Activated CD4-positive, CD25-positive, alpha-beta regulatory T cell (primary cell): ENCODE data around the gene PFKL.
"Not testable (repeated sequence)": the region's sequence is repeated elsewhere in the genome, so short reads cannot be mapped to it uniquely, and the experiment has no call there.

Experiments used
- DNase-seq, 4 experiments: peaks; one replicate each; lab custom pipeline; 2025; lab: John Stamatoyannopoulos, UW

The PFKL gene

DNA sequence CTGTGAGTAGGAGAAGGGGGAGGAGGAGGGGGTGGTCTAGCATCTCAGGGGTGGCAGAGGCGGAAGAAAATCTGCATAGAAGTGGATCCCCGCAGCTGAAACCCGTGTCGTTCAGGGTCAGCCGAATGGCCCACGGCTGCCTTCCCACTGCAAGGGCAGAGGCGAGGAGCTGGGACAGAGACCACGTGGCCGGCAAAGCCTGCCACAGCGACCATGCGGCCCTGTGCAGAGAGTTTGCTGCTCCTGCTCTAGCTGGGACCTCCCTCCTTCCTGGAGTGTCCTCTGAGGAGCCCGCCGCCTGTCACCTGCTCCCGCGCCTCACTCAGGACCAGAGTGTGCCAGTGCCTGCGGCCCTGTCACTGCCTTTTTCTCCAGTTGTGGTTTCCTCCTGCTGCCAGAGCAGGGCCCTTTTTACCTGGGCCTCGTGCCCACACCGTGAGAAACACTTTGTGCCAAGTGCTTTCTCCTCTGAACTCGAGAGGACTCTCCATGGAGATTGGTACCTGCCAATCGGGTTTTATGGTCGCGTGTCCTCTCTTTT, 48.1 kb downstream of the PFKL start:
- no peak for DNase-seq

DNA sequence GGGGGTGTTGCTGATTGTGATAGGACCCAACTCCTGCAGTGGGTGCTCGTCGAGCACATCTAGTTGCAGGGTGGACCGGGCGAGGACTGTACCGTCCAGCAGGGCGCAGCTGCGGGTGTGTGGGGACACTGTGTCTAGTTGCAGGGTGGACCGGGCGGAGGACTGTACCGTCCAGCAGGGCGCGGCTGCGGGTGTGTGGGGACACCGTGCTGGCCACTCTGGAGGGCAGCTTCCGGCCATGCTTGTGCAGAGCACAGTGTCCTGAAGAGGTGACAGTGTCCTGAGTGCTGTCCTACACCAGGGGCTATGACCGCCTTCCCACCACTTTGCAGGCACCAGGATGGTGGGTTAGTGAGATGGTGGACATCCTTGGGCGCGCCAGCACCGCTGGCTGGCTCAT, 49.0 kb downstream of the PFKL start:
- DNase-seq: no peak

DNA sequence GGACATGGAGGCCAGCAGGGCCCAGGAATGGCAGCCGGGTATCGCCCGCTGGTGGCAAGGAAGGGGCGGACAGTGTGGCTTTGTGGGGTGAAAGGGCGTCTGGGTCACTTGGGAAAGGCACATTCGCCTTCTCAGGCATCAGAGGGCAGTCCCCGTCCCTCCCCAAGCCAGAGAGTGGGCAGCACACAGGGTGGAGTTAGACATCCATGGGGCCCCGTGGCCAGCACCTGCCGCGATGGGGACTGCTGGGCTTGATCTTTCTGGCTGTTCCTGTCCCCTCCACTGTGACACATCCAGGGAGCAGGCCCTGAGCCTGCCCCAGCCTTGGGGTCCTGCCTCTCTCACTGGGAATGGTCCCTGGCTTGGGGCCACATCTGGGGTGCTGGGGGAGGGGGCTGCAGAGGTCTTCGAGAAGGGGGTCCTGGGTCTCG, 49.6 kb downstream of the PFKL start:
- DNase-seq: no peak

DNA sequence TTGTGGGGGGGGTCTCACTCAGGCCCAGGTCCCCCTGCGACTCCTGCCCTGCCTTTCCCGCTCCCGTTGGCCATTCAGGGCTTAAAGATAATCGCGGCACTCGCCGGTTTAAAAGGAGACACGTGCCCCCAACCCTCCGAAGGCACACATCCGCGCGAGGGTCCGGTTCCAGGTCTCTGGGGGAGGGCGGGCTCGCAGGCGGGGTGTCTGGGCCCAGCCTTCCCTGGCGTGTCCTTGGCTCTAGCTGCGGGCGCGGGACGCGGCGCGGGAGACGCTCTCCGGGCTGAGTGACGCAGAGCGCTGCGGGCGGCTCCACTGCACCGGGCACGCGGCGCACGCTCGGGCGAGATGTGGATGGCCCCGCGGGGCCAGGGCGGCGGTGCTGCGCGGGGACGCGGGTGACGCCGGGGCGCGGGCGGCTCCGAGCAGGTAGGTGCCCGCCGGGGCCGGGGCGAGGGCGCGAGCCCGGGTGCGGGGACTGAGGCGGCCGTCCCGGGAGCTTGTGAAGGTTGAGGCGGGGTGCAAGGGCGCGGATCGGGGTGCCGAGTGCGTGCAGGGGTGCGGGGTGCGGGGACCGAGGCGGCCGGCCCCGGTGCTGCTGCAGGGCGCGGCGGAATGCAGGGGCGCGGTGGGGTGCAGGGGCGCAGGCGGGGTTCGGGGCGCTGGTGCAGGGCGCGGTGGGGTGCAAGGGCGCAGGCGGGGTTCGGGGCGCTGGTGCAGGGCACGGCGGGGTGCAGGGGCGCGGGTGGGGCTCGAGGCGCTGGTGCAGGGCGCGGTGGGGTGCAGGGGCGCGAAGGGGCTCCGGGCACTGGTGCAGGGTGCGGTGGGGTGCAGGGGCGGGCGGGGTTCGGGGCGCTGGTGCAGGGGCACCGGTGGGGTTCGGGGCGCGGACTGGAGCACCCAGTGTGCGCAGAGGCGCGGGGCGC, 50.3 kb downstream of the PFKL start:
- no peak for DNase-seq

DNA sequence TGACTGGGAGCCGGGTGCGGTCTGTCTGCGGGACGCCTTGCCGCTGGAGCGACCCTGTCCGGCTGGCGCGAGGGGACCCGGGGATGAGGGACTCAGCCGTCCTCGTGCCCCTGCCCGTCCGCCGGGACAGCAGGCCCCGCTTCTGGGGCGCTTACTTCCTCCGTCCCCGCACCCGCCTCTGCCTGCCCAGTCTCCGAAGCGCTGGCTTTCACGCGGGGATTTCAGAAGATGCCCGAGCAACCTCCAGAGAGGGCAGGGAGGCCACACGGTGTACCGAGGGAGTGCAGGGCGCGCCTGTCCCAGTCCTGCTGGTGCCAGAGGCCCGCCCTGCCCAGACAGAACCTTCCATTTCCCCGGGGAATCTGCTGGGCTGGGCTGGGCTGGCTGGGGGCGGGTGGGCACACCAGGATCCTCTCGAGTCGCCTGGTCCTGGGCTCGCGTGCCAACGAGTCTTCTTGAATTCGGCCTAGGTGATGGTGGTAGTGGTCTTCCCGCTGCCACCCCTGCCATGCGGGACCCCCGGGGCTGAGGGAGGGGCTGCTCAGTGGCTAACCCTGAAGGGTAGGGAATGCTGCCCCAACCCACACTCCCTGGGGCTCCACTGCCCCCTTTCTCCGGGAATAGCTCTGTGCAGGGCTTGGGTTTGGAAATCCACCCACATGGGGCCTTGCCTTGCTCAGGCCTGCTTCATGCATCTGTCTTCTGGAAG, 51.1 kb downstream of the PFKL start:
- DNase-seq: no peak

DNA sequence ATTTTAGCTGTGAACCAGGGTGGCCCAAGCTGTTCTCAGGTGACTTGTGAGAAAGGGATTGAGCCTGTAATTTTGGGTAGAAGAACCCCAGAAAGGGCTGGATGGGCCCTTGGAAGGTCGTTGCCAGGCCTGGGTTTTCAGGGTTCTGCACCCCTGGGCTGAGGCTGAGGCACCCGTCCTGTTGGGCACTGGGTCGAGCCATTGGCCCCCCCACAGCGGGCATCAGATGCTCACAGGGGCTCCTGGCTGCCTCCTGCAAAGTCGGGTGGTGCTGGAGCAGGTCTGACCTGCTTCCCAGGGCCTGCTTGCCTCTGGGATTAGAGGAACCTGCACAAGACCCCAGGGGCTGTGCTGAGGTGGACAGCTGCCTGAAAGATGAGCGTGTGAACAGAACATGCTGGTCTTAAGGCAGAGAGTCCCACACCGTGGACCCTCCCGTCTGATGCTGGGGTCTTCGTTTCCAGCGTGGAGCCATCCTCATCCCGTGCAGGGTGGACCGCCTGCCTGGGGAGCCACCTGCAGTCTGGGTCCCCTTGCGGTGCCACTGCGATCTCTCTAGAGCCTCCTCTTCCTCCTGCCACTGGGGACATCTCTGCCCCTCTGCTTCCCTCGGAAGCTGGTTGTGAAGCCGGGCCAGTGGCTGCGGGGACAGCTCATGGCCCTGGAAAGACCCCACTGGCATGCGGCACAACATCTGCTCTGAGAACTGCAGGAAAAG, 51.8 kb downstream of the PFKL start:
- DNase-seq: no peak

DNA sequence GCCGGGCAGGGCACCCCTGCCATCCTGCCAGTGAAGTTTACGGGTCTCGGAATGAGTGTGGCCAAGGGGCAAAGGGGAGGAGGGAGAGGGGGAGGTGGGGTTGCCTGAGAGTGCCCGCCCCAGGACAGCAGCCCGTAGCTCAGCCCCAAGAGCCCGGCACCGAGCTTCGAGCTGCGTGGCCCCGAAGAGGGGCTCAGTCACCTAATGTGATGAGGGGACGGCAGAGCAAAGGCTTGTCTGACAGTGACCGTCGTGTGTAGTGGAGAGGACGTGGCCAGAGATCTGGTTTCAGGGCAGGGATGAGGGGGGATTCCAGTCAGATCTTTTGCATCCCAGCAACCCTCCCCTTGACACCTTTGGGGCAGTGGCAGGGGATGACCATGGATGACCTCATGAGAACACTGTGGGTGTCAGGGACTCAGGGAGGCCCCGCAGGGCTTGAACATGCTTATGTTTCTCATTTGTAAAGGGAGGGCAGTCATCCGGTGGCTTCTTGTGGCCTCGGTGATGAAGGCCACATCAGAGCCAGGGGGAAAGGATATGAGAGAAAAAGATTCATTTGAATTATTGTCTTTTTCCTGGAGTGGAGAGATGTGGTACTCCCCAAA, 52.5 kb downstream of the PFKL start:
- no peak for DNase-seq

DNA sequence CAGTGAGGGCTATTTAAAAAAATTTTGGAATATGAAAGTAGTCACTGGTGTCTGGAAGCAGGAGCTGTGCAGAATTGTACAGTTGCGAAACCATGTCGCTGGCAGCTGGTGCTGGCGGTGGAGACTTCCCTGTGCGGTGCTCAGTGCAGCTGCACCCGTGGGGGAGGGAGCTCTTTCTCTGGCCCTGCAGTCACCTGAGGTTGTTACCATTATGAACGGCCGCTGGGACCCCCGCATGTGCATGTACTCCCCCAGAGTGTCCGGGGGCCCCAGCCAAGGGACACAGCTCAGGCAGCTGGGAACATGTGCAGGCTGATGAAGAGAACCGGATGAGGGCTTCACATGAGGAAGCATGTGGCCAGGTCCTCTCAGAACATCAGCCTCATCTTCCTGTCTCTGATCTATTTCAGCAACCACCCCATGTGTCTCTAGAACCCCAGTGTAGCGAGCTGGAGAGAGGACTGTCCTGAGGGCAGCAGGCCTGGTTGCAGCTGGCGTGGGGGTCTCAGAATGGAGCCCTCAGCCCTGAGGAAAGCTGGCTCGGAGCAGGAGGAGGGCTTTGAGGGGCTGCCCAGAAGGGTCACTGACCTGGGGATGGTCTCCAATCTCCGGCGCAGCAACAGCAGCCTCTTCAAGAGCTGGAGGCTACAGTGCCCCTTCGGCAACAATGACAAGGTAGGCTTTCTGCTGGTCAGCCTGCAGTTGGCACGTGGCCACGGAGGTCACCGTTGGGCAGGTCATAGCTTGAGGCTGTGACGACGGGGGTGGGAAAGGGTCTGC, 53.5 kb downstream of the PFKL start, which contains the start of gene TRPM2:
TSS of gene TRPM2 (plus strand) at position 431 of the 780 bp plus-strand sequence. CDS start at position 511, 80 bp downstream.
- DNase-seq: no peak

DNA sequence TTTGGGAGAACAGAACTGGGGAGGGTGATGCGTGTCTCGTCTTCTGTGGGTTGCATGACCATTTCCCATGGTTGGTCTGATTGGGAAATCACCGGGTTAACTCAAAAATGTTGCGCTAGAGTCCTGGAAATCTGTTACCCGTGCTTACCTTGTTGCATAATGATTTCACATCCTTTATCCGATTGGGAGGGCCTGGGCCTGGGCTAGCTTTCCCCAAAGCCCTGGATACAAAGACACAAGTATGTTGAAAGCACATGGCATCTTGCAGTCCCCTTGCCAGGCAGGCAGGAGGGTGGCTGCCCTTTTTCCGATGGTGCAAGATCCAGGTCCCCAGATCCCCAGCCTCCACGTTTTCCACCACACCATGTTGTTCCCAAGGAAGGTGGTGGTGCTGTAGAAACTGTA, 54.1 kb downstream of the PFKL start:
- no peak for DNase-seq

DNA sequence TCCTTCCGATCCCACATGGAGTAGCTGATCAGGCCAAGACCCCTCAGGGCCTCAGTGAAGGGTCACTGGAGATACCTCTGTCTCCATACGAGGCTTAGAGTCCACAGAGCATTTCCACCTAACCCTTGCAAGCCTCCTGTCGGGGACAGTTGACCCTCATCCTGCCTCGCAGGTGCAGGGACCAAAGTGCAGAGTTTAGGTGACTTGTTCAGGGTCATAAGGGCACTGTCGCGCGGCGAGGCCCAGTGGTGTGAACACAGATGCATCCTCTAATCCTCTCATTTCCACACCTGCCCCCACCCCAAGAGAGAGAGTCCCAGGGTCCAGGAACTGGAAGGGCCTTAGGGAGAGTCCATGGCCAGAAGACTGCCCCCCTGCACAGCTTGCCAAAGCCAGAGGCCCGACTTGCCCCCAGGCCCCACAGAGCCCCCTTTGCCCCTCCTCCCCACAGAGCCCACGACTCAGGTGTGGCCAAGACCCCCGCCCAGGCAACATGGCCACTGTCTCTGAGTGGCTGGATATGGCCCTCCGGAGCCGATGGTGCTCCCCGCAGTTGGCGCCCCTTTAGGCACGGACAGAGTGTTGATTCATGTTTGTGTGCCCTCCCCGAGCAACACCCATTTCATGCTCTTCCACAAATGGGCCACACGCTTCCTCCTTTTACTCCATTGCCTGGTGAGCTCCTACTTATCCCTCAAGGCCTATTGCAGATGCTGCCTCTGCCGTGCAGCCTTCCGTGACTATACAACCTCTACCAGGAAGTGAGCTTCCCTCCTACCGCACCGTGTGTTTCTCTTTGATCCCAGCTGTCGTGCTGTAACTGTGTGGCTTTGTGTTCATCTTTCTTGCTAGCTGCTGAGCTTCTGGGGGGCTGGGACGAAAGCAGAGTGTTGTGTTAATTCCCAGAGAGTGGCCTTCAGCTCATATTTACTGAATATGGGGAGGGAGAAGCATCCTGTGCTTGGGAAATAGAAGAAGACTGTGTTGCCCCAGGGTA, 55.2 kb downstream of the PFKL start:
- no peak for DNase-seq

DNA sequence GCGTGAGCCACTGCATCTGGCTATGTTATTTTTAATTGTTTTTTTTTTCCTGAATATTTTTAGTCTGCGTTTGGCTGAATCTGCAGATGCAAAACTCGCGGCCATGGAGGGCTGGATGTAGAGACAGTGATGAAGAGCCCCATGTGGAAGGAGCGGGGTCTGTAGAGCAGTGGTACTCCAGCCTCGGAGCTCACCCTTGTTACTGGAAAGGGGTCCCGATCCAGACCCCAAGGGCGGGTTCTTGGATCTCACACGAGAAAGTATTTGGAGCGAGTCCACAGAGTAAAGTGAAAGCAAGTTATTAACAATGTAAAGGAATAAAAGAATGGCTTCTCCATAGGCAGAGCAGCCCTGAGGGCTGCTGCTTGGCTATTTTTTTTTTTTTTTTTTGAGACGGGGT, 56.3 kb downstream of the PFKL start:
- no peak for DNase-seq

DNA sequence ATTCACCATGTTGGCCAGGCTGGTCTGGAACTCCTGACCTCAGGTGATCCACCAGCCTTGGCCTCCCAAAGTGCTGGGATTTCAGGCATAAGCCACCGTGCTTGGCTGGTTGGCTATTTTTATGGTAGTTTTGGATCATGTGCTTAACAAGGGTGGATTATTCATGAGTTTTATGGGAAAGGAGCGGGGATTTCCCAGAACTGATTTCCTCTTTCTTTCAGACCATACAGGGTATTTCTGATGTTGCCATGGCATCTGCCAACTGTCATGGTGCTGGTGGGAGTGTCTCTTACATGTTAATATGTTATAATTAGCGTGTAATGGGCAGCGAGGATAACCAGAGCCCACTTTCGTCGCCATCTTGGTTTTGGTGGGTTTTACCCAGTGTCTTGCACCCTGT, 56.8 kb downstream of the PFKL start:
- DNase-seq: no peak

DNA sequence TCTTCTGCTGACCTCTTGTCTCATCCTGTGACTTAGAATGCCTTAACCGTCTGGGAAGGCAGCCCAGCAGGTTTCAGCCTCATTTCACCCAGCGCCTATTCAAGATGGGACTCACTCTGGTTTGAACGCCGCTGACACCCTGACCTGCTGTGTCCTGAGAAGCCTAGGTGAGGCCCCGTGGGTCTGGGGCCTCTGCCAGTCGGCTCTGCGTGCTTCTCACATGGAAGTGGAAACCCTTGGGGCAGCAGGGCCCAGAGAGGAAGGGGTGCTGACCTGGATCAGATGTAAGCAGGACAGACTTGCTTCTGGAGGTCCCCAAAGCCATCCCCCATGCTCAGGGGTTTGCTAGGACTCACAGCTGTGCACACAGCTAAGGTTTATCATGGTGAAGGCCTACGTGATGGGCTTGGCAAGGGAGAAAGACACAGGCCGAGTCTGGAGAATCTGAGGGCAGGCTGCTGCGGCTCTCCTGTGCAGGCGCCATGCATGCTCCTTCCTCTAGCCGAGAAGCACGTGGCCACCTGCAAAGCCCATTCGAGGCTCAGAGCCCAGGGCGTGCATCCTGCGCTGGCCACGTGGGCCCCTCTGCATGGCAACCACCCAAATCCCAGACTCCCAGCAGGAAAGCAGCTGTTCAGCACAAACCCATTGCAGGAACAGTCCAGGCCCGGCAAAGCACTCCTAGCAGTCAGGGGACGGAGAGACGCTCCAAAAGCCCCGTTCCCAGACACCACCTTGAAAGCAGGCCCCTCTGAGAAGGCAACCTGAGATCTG, 57.4 kb downstream of the PFKL start:
- no peak for DNase-seq

DNA sequence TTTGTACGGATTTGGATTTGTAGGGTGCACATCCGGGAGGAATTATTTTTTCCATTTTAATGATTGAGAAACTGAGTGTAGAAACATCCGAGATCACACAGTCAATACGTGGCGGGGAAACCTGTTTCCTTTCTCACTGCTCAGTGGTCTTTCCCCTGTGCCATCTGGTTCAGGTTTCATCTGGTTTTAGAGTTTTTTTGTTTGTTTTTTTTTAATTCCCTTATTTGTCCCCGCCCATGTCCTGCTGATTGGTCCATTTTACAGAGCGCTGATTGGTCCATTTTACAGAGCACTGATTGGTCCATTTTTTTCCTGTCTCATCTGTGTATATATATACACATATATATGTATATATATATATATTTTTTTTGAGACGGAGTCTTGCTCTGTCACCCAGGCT, 59.5 kb downstream of the PFKL start:
- no peak for DNase-seq

DNA sequence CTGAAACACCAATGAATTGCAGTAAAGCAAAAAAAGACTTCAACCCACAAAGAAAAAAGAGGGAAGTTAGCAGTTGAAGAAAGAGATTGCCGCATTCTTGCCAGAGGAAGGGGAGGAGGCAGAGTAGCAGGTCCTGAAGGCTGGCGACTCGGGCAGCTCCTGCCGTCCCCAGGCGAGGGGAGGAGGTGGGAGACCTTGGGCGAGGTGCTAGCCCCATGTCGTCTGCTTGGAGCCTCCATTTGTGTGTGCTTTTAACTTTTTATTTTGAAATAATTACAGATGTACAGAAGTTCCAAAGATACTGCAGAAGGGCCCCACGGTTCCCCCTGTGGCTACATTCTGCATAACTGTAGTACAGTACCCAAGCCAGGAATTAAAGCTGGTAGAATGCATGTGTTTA, 60.3 kb downstream of the PFKL start:
- DNase-seq: no peak

DNA sequence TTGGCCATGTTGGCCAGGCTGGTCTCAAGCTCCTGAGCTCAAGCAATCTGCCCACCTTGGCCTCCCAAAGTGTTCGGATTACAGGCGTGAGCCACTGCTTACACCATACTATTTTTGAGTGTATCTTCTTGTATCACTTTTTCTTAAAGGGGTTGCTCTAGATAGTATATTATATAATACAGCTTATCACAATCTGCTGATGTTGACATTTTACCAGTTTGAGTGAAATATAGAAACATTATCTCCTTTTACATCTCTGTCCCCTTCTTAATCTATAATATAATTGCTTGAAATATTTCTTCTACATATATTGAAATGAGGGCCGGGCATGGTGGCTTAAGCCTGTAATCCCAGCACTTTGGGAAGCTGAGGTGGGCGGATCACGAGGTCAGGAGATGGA, 62.0 kb downstream of the PFKL start:
- DNase-seq: not testable (repeated sequence)

DNA sequence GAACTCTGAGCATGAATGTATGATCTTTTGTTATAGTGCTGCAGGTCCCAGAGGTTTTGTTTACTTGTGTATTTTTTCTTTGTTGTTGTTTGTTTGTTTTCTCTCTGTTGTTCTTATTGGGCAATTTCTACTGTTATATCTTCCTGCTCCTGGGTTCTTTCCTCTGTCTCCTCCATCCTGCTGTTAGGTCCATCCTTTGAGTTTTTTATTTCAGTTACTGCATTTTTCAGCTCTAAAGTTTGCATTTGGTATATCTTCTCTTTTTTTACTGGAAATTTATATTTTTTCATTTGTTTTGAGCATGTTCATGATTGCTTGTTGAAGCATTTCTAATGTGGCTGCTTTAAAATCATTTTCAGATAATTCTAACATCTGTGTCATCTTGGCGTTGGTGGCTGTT, 63.4 kb downstream of the PFKL start:
- DNase-seq: no peak

DNA sequence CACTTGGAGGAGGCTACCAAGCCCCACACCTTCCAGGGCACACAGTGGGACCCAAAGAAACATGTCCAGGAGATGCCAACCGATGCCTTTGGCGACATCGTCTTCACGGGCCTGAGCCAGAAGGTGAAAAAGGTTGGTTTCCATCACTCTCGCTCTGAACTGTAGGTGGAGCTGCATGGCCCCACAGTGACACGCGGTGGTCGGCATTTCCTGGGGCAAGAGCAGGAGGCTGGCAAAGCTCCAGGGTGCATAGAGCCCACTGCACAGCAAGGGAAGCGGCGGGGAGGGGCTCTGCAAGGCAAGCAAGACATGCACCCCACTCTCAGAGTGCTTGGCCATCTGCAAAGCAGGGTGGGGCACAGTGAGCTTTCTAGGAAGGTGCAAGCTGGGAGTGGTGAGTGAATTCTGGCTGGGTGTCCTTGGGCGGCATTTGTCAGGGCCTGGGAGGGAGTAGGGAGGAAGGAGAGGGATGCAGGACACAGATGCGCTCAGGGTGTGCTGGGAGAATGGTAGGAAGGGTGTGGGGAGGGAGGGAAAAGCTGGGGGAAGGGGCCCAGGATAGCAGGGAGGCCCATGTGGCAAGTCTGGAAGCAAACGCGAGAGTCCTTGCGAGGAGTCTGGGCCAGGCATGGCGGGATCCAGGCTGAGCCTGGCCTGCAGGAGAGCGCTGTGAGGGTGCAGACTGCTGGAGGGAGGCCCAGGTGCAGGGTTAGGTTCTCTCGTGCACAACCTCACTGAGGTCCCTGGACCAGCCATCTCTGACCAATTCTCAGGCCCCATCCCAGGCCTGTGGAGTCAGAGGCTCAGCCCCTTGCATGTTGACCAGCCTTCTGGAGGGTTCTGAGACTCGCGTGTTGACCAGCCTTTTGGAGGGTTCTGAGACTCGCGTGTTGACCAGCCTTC, 64.5 kb downstream of the PFKL start:
- DNase-seq: no peak
